ENCODE measurements around the gene ZCCHC14. TPM values are rescaled to one million over a fixed set of nuclear protein-coding genes. Genes with fewer than 3 reads are reported as not detected.

Gene ZCCHC14
- total RNA-seq, 2 experiments from 2014 or later = 0.63 to 1.5 TPM

DNA sequence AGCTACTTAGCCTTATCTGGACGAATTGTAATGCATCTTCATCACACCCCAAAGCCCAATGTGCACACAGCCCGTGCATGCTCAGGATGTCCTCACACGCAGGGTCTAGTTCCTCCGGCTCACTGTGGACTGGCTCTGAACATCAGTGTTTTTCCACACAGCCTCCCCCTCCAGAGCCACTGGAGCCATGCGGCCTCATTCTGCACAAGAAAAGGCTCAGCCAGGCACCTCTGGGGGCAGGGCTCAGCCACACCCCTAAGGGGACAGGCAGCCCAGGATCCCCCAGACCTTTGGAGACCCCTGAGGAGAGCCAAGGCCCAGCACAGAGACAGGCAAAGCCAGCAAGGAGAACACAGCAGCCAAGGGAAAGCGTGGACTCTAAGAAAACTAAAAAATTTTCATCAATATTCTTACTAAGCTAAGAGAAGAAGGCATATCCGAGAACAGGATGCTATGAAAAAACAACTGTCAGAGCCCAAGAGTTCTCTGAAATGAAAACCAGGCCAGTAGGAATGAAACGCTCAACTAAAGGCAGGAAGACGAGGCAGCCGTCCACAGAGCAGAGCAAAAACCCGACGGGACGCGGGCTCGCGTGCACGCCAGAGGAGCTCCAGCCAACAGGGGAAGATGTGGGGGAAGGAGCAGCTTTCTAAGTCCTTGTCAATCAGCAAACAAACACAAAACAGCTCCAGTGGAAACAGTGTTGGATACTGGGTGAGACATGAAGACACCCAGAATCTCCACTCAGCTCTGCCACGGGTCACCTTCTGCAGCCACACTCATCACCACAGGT, 66.2 kb downstream of the ZCCHC14 start:
- no peak for DNase-seq
- no peaks in the 10 kb centered on the region for H3K36me3 Mint-ChIP-seq
- H3K27ac Mint-ChIP-seq = no peak overlapping the region
- H3K4me3 Mint-ChIP-seq = no peak overlapping the region
- no peaks in the 10 kb centered on the region for H3K27me3 Mint-ChIP-seq
- CTCF ChIA-PET = no interaction called here
- H3K4me1 Mint-ChIP-seq = peaks cover 2% of the 10 kb centered on the region
- no peak for ATAC-seq
- H3K9me3 Mint-ChIP-seq (ENCODE audit: low read depth) = no peaks in the 10 kb centered on the region

DNA sequence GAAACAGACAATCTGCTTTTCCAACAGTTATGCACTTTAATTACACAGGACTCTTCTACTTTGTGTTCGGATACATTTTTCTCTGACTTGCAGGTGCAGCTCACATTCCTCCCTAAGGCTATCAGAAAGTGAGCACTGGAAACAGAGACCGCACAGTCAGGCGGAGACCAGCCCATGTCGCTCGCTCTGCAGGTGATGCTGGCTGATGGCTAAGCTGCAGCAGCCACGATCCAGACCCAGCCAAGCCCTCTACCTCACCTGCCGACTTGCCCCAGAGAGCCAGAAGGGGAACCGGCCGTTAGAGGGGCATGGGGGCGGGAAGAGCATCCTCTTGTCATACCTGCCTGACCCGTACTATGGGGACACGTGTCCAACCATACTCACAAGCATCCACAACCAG, 66.9 kb downstream of the ZCCHC14 start:
- H3K4me1 Mint-ChIP-seq = peaks cover 2% of the 10 kb centered on the region
- CTCF ChIA-PET = interaction anchor here (1.1 kb wide), 1 partner anchor 209 kb away, joined by 3 read pairs; no protein-coding TSS in a partner anchor
- DNase-seq (no peak), ATAC-seq (no peak)
- H3K9me3 Mint-ChIP-seq (ENCODE audit: low read depth) = no peaks in the 10 kb centered on the region
- H3K27me3 Mint-ChIP-seq = no peaks in the 10 kb centered on the region
- no peak overlapping the region for H3K27ac Mint-ChIP-seq
- H3K36me3 Mint-ChIP-seq = no peaks in the 10 kb centered on the region
- H3K4me3 Mint-ChIP-seq = no peak overlapping the region

GRCh38 chr16:87424266-87424665, 68.6 kb downstream of the ZCCHC14 start:
- CTCF ChIA-PET = no interaction called here
- H3K4me3 Mint-ChIP-seq = no peak overlapping the region
- no peaks in the 10 kb centered on the region for H3K36me3 Mint-ChIP-seq
- peaks cover 2% of the 10 kb centered on the region for H3K4me1 Mint-ChIP-seq
- no peak for DNase-seq
- no peak for ATAC-seq
- no peak overlapping the region for H3K27ac Mint-ChIP-seq
- no peaks in the 10 kb centered on the region for H3K9me3 Mint-ChIP-seq (ENCODE audit: low read depth)
- H3K27me3 Mint-ChIP-seq = no peaks in the 10 kb centered on the region

DNA sequence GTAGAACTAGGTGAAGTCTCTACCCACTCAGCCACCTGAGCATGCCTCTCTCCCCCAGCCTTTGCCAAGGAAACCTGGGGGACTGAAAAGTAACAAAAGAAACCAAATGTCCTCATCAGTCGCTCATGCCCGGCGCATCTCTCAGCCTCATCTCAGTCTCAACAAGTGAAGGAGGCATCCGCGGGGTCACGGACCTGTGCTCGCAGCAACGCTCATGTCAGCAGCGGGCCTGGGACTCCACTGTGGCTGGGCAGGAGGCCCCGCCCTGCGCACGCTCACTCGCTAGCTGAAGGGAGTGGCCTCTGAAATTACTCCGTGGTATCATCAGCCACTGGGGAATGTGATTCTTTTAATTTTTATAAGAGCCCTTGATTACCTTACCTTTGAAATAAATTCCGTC, 69.4 kb downstream of the ZCCHC14 start:
- DNase-seq = no peak
- ATAC-seq = no peak
- Mint-ChIP-seq H3K4me3 (no peak overlapping the region), H3K27me3 (no peaks in the 10 kb centered on the region), H3K27ac (no peak overlapping the region), H3K9me3 (ENCODE audit: low read depth) (no peaks in the 10 kb centered on the region), H3K4me1 (no peaks in the 10 kb centered on the region), H3K36me3 (no peaks in the 10 kb centered on the region)
- CTCF ChIA-PET = interaction anchor here (0.6 kb wide), 1 partner anchor 18 kb away, joined by 3 read pairs; no protein-coding TSS in a partner anchor

- H3K36me3 Mint-ChIP-seq = no peaks in the 10 kb centered on the region
Measured at GRCh38 chr16:87422106-87422505, 70.7 kb downstream of the ZCCHC14 start.

DNA sequence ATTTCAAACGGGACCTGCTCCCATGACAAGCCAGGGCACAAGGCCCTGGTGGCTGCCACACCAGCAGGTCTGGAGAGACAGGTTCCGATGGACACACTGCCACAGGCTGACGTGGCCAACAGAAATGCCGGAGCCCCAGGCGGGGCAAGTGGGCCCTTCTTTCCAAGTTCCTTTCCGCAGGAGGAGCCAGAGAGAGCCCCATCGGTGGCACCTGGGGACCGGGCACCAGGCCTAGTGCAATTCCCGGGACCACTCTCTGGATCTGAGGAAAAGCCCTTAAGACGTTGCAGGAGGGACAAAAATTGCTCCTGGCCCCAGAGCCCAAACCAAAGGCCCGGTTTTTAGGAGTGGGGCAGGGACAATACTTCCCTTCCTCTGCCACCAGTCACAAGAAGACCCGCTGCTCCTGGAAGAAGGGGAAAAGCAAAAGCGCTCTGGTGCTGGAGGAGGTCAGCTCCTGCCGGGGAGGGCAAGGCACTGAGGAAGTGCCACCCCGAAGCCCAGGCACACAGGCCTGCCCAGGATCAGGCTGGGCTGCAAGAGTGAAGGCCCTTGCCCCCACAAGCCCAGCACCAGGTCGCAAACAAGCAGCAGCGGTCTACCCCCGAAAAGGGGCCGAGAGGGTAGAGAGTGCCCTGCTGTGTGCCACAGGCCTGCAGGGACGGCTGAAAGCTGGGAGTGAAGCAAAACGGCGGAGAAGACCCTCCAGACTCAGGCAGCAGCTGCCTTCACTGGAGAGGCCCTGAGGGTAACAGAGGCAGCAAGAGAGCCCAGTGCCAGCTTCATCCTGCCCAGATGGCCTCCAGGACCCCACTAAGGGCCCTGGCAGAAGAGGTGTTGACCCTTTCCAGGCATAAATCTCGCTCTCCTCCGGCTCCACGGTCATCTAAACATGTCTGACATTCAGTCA, 71.6 kb downstream of the ZCCHC14 start:
- CTCF ChIA-PET = interaction anchor here (1.0 kb wide), 1 partner anchor 35 kb away, joined by 4 read pairs; no protein-coding TSS in a partner anchor
- no peaks in the 10 kb centered on the region for H3K4me1 Mint-ChIP-seq
- ATAC-seq = no peak
- DNase-seq = no peak
- no peaks in the 10 kb centered on the region for H3K9me3 Mint-ChIP-seq (ENCODE audit: low read depth)
- no peaks in the 10 kb centered on the region for H3K27me3 Mint-ChIP-seq
- H3K4me3 Mint-ChIP-seq = no peak overlapping the region
- no peaks in the 10 kb centered on the region for H3K36me3 Mint-ChIP-seq
- H3K27ac Mint-ChIP-seq = no peak overlapping the region

More at GRCh38 chr16:87422106-87422505, 70.7 kb downstream of the ZCCHC14 start:
- ATAC-seq (no peak), DNase-seq (no peak)
- CTCF ChIA-PET = interaction anchor here (0.8 kb wide), 1 partner anchor 214 kb away, joined by 3 read pairs; no protein-coding TSS in a partner anchor
- no peak overlapping the region for H3K4me3 Mint-ChIP-seq
- no peak overlapping the region for H3K27ac Mint-ChIP-seq
- H3K27me3 Mint-ChIP-seq = no peaks in the 10 kb centered on the region
- H3K4me1 Mint-ChIP-seq = no peaks in the 10 kb centered on the region
- no peaks in the 10 kb centered on the region for H3K9me3 Mint-ChIP-seq (ENCODE audit: low read depth)

DNA sequence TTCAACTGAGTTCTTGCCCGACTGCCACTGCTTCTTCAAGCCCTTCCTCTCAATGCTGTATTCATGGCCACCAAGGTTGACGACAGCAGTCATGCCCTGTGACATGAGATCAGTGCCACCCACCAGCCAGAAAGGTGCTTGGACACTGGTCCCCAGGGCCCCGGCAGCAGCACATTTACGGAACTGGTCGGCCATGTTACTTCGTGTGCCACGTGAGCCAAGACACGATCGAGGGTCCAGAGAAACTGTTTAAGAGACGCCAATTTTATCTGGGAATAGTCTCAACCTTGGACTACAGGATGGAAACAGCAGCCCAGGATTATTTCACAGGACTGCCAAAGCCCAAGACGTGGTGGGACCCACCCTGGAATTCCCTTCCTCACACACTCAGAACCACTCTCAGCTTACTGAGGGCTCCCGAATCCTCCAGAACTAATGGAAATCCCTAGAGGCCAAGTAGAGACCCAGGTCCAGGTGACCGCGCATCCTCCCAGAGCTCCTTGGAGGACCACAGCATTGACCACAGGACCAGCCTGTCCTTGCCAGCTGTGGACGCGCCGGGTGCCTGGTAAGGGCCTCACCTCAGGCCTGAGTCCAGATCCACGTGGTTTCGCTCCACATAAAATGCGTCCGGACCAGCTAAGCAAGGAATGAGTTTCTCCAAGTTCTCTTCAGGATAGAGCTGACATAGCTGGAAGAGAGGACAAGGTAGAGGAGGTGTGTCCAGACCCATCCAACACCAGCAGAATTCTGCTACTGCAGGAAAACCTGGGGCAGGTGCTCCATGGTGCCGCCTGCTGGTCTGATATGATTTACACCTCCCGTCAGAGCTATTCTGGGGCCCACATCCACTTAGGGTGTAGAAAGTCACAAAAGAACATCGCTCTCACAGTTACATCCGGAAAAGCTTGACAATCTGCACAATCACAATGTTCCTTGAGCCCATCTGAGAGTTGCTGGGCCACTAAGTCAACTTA, 72.5 kb downstream of the ZCCHC14 start:
- no peaks in the 10 kb centered on the region for H3K36me3 Mint-ChIP-seq
- no peaks in the 10 kb centered on the region for H3K27me3 Mint-ChIP-seq
- no peak for DNase-seq

GRCh38 chr16:87418644-87419043, 74.2 kb downstream of the ZCCHC14 start:
- DNase-seq (no peak), ATAC-seq (no peak)
- Mint-ChIP-seq H3K36me3 (no peaks in the 10 kb centered on the region), H3K4me1 (no peaks in the 10 kb centered on the region), H3K27ac (no peak overlapping the region), H3K27me3 (no peaks in the 10 kb centered on the region), H3K9me3 (ENCODE audit: low read depth) (no peaks in the 10 kb centered on the region), H3K4me3 (no peak overlapping the region)
- CTCF ChIA-PET = no interaction called here

More for the DNA sequence above, 72.5 kb downstream of the ZCCHC14 start:
- ATAC-seq = no peak
- no peaks in the 10 kb centered on the region for H3K4me1 Mint-ChIP-seq
- H3K4me3 Mint-ChIP-seq = no peak overlapping the region
- no peak overlapping the region for H3K27ac Mint-ChIP-seq
- no peaks in the 10 kb centered on the region for H3K9me3 Mint-ChIP-seq (ENCODE audit: low read depth)
- CTCF ChIA-PET = interaction anchor here (1.0 kb wide), 1 partner anchor 36 kb away, joined by 4 read pairs; no protein-coding TSS in a partner anchor

DNA sequence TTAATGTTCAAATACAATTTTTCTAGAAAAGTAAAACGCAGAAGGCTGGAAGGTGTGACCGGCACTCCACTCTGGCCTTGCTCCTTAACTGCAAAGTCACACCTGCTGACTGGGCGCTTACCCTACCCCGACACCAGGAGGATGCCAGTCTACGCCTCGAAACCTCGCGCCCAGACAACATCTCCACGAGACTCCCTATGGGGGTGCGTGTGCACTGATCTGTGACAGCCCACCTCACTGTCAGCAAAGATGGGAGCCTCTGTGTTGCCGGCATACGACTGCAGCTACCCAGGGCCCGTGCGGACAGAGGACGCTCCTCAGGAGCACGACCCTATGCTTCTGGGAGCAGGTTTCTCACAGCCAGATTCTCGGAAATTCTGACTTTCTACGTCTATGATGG, 74.6 kb downstream of the ZCCHC14 start:
- no peaks in the 10 kb centered on the region for H3K36me3 Mint-ChIP-seq
- ATAC-seq = no peak
- no peak overlapping the region for H3K27ac Mint-ChIP-seq
- H3K27me3 Mint-ChIP-seq = no peaks in the 10 kb centered on the region
- CTCF ChIA-PET = interaction anchor here (2.0 kb wide), 1 partner anchor 218 kb away, joined by 21 read pairs; no protein-coding TSS in a partner anchor
- no peaks in the 10 kb centered on the region for H3K4me1 Mint-ChIP-seq
- H3K4me3 Mint-ChIP-seq = no peak overlapping the region
- DNase-seq = no peak
- no peaks in the 10 kb centered on the region for H3K9me3 Mint-ChIP-seq (ENCODE audit: low read depth)

GRCh38 chr16:87417528-87417910, 75.3 kb downstream of the ZCCHC14 start:
- H3K27me3 Mint-ChIP-seq = no peaks in the 10 kb centered on the region
- DNase-seq (no peak), ATAC-seq (no peak)
- H3K4me1 Mint-ChIP-seq = no peaks in the 10 kb centered on the region
- CTCF ChIA-PET = interaction anchor here (1.2 to 2.0 kb wide), 2 partner anchors 209 to 219 kb away, joined by 4 to 21 read pairs; no protein-coding TSS in a partner anchor
- no peak overlapping the region for H3K4me3 Mint-ChIP-seq
- no peaks in the 10 kb centered on the region for H3K9me3 Mint-ChIP-seq (ENCODE audit: low read depth)
- no peak overlapping the region for H3K27ac Mint-ChIP-seq
- H3K36me3 Mint-ChIP-seq = no peaks in the 10 kb centered on the region

GRCh38 chr16:87416826-87417527, 75.8 kb downstream of the ZCCHC14 start:
- Mint-ChIP-seq H3K4me3 (no peak overlapping the region), H3K4me1 (no peaks in the 10 kb centered on the region), H3K27ac (no peak overlapping the region), H3K27me3 (no peaks in the 10 kb centered on the region), H3K9me3 (ENCODE audit: low read depth) (no peaks in the 10 kb centered on the region), H3K36me3 (no peaks in the 10 kb centered on the region)
- ATAC-seq (no peak), DNase-seq (no peak)
- CTCF ChIA-PET = interaction anchor here (0.8 to 2.0 kb wide), 6 partner anchors 18 to 352 kb away, joined by 3 to 21 read pairs (median 4); no protein-coding TSS in a partner anchor

GRCh38 chr16:87415441-87415840, 77.4 kb downstream of the ZCCHC14 start:
- Mint-ChIP-seq H3K27ac (no peak overlapping the region), H3K27me3 (no peaks in the 10 kb centered on the region), H3K9me3 (ENCODE audit: low read depth) (no peaks in the 10 kb centered on the region), H3K4me3 (no peak overlapping the region), H3K36me3 (no peaks in the 10 kb centered on the region), H3K4me1 (no peaks in the 10 kb centered on the region)
- no peak for ATAC-seq
- CTCF ChIA-PET = no interaction called here
- no peak for DNase-seq
